NCI-H748 treated with DMSO at 0.1 percent for 48 hours (cell line): Measurements from ENCODE around the gene COL23A1.
"Not testable (repeated sequence)": the region's sequence is repeated elsewhere in the genome, so short reads cannot be mapped to it uniquely, and the experiment has no call there.

Source experiments
- DNase-seq: peaks from one replicate; lab custom pipeline; 2025; lab: John Stamatoyannopoulos, UW

COL23A1 gene

GRCh38 chr5:178504340-178504960 is 85.7 kb downstream of the COL23A1 start:
- no peak for DNase-seq

- no peak for DNase-seq
Measured at GRCh38 chr5:178502401-178503100, 87.6 kb downstream of the COL23A1 start.

- DNase-seq = no peak
Measured at GRCh38 chr5:178499352-178499751, 90.8 kb downstream of the COL23A1 start.

- no peak for DNase-seq
Measured at GRCh38 chr5:178496642-178497041, 93.6 kb downstream of the COL23A1 start.

- no peak for DNase-seq
Measured at GRCh38 chr5:178496214-178496613, 94.0 kb downstream of the COL23A1 start.

- no peak for DNase-seq
Measured at GRCh38 chr5:178495706-178496105, 94.5 kb downstream of the COL23A1 start.

GRCh38 chr5:178492278-178492677 is 97.9 kb downstream of the COL23A1 start:
- no peak for DNase-seq

GRCh38 chr5:178490935-178491652 is 99.1 kb downstream of the COL23A1 start:
- no peak for DNase-seq

GRCh38 chr5:178489271-178489976 is 100.8 kb downstream of the COL23A1 start:
- DNase-seq = no peak

- DNase-seq = no peak
Measured at GRCh38 chr5:178488696-178489095, 101.5 kb downstream of the COL23A1 start.

- DNase-seq = no peak
Measured at GRCh38 chr5:178487911-178488600, 102.1 kb downstream of the COL23A1 start.

- not testable (repeated sequence) for DNase-seq
Measured at GRCh38 chr5:178486878-178487512, 103.2 kb downstream of the COL23A1 start.

- no peak for DNase-seq
Measured at GRCh38 chr5:178486239-178486641, 104.0 kb downstream of the COL23A1 start.

GRCh38 chr5:178483620-178484019 is 106.6 kb downstream of the COL23A1 start:
- no peak for DNase-seq

- DNase-seq = no peak
Measured at GRCh38 chr5:178479261-178479660, 110.9 kb downstream of the COL23A1 start.

GRCh38 chr5:178478370-178478769 is 111.8 kb downstream of the COL23A1 start:
- no peak for DNase-seq

GRCh38 chr5:178477802-178478201 is 112.4 kb downstream of the COL23A1 start:
- DNase-seq = no peak

- DNase-seq = no peak
Measured at GRCh38 chr5:178476972-178477754, 113.0 kb downstream of the COL23A1 start.

- DNase-seq = no peak
Measured at GRCh38 chr5:178476531-178476930, 113.7 kb downstream of the COL23A1 start.

- no peak for DNase-seq
Measured at GRCh38 chr5:178475422-178475821, 114.8 kb downstream of the COL23A1 start.
